Cardiac fibroblast (primary cell): ENCODE data around the gene TOPBP1.
A peak's percentile ranks its signal among the peaks of the same experiment; 100 is the strongest.

ENCODE experiments used
- DNase-seq, 2 donors: peaks; one replicate each; pipeline versions ENCODE4 v3.0.0 to v3.0.0-alpha.2; 2010; ENCODE audit warnings: low read depth in 2 of 2
- H3K4me3 ChIP-seq, 2 donors: replicated peaks in 1 of 2; 1 replicate in 1 of 2; 2 replicates in 1 of 2; pipeline ENCODE4 v1.5.1; 2011; ENCODE audit warnings: low read depth in 2 of 2, low read length in 2 of 2, mild to moderate bottlenecking in 2 of 2, moderate library complexity in 1 of 2
- TF ChIP-seq, protein P1 (sequence below): IDR thresholded peaks from one replicate; pipeline ENCODE4 v1.5.1; 2011; ENCODE audit warnings: low read depth, mild to moderate bottlenecking, low read length, inconsistent platforms

TOPBP1 gene

DNA sequence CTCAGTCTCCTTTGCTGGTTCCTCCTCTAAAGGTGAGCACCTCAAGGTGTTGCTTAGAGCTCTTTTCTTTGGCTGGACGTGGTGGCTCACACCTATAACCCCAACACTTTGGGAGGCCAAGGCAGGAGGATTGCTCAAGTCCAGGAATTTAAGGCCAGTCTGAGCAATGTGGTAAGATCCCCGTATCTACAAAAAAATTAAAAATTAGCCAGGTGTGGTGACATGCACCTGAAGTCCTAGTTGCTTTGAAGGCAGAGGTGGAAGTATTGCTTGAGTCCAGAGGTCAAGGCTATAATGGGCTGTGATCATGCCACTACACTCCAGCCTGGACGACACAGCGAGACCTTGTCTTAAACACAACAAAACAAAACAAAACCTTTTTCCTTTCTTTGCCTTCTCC is 28.3 kb downstream of the TOPBP1 start:
- TF ChIP-seq, protein P1, sequence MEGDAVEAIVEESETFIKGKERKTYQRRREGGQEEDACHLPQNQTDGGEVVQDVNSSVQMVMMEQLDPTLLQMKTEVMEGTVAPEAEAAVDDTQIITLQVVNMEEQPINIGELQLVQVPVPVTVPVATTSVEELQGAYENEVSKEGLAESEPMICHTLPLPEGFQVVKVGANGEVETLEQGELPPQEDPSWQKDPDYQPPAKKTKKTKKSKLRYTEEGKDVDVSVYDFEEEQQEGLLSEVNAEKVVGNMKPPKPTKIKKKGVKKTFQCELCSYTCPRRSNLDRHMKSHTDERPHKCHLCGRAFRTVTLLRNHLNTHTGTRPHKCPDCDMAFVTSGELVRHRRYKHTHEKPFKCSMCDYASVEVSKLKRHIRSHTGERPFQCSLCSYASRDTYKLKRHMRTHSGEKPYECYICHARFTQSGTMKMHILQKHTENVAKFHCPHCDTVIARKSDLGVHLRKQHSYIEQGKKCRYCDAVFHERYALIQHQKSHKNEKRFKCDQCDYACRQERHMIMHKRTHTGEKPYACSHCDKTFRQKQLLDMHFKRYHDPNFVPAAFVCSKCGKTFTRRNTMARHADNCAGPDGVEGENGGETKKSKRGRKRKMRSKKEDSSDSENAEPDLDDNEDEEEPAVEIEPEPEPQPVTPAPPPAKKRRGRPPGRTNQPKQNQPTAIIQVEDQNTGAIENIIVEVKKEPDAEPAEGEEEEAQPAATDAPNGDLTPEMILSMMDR: no peak
- no peak for DNase-seq
- no peak overlapping the region for H3K4me3 ChIP-seq

DNA sequence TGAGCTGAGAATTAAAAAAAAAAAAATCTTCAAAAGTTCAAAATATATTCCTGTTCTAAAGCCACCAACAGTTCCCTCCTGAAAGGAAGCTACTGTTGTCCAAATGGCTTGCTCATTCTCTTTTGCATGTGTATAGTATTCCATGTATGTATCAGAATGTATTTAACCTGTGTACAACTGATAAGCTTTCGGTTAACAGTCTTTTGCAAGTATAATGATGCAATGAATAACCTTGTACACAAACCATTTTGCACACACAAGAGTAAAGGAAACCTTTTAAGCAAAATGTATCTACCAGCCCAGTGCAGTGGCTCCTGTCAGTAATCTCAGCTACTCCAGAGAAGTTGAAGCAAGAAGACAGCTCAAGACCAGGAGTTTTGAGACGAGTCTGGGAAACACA is 32.6 kb downstream of the TOPBP1 start:
- H3K4me3 ChIP-seq: no peak overlapping the region
- TF ChIP-seq, protein P1: no peak
- DNase-seq: no peak

DNA sequence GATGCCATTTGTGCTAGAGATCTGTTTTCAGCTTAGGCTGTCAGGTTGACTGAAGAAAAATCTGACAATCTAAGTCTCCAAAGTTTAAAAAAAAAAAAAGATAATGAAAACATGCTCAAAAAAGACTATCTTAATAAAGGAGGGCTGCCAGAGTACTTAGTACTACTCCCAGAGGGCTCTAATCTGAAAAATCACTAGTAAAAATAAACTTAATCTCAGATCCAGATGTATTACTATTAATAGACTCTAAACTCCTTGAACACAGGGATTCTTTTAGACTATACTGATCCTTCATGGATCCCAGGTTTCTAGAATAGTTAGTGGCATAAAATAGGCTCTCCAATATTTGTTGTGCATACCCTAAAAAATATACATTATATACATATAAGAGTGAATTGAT is 34.0 kb downstream of the TOPBP1 start:
- DNase-seq: no peak
- no peak overlapping the region for H3K4me3 ChIP-seq
- TF ChIP-seq, protein P1: no peak

DNA sequence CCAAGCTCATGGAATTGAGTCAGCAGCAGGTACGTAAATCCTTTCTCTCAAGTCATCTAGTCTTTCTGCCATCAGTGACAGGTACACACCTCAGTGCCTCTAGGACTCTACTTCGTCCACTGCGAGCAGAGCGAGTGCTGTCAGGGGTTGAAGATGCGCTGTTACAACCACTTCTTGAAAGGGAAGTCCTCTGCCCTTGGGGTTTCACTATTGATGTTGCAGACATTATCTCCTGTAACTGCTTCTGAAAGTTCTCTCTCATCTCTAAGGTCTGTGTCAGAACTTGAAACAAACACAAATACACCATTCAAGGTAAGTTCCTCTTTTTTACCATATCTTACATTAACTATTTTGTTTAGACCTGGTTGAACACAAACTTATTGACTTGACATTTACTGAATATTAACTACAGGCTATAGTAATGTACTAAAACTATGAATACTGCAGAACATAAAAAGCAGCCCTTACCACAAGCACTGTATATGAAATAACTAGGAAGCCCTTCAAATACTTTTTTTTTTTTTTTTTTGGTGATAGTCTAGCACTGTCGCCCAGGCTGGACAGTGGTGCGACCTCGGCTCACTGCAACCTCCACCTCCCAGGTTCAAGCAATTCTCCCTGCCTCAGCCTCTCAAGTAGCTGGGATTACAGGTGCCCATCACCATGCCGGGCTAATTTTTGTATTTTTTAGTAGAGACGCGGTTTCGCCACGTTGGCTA is 41.5 kb downstream of the TOPBP1 start:
- TF ChIP-seq, protein P1: no peak
- no peak for DNase-seq
- no peak overlapping the region for H3K4me3 ChIP-seq

DNA sequence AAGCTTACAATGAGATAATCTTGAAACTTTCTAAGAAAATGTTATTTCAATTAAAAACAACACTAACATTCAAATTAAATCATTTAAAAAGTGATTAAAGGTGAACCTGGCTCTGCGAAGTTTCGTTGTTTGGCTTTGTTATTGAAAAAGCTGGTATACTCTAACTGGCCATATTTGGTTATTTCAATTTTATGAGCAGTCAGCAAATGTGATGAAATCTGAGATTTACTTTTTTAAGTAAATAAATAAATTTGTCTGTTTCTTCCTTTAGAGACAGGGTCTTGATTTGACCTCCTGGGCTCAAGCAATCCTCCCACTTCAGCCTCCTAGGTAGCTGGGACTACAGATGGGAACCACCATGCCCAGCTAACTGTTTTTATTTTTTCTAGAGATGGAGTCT is 50.2 kb downstream of the TOPBP1 start:
- TF ChIP-seq, protein P1: no peak
- H3K4me3 ChIP-seq: no peak overlapping the region
- DNase-seq: no peak

DNA sequence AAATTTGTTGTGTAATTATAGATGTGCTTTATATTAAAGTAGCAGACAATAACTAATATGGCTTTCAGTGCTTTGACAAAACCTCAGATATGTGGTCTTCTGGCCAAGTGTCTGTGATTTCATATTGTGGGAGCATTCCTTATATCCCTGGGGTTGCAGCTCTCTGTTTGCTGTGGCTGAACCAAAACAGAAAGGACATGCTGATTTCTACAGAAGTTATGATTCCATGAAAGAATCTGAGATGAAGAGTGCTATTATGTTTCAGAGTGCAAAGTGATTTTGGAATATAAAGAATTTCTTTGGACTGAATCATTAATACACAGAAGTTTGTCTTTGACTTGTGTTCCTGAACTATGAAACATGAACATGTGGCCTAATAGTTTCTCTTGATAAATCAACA is 51.7 kb downstream of the TOPBP1 start:
- peak in 1 of 2 donors; percentile 50 for DNase-seq
- TF ChIP-seq, protein P1: no peak
- no peak overlapping the region for H3K4me3 ChIP-seq

DNA sequence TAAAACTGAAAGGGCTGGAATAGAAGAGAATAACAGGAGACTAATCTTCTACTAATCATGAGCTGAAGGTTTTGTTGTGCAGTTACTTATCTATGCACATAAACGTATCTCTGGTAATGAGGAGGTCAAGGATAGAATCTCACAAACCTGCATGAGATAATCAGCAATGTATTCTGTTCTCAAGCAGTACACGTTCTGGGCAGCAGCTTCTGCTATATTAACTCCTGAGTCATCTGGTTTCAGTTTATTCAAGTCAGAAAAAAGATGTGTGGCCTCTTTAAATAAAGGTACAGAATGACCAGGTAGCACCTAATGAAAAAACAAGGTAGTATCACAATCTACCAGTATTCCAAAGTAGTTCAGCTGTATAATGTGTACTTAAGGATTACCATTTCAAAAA is 53.4 kb downstream of the TOPBP1 start:
- DNase-seq: no peak
- H3K4me3 ChIP-seq: no peak overlapping the region
- TF ChIP-seq, protein P1: no peak
